K562 (cell line): ENCODE results near the gene PCLAF. TPM values are rescaled to one million over a fixed set of nuclear protein-coding genes. Genes with fewer than 3 reads are reported as not detected.

ENCODE experiments used
- AFF1 ChIP-seq, 2 experiments: fragments of 450-650 bp; IDR thresholded peaks; 2 replicates each; pipeline ENCODE4 v1.6.1; 2018; ENCODE audit warnings: mild to moderate bottlenecking in 2 of 2, low read depth in 1 of 2; ENCODE audit not compliant: partially characterized antibody in 2 of 2
- AFF4 ChIP-seq: sonication (generic); formaldehyde crosslinking; IDR thresholded peaks from 2 replicates; pipeline ENCODE4 v1.8.0; 2023; ENCODE audit warnings: mild to moderate bottlenecking, missing genetic modification reagents
- ARID3A ChIP-seq: IDR thresholded peaks from 2 replicates; pipeline ENCODE4 v1.6.1; 2012; ENCODE audit warnings: low read depth, low read length, improper control_type of control experiment, borderline replicate concordance
- BMI1 ChIP-seq: fragments of 150-350 bp; IDR thresholded peaks from 2 replicates; pipeline ENCODE4 v1.6.1; 2014; ENCODE audit warnings: low read length
- ESRRA ChIP-seq: fragments of 450-650 bp; IDR thresholded peaks from 2 replicates; pipeline ENCODE4 v1.6.1; 2014; ENCODE audit warnings: low read depth, mild to moderate bottlenecking, moderate library complexity, borderline replicate concordance
- FOXK2 ChIP-seq, 2 experiments: fragments of 450-650 bp; IDR thresholded peaks in 1 of 2; conservative IDR thresholded peaks in 1 of 2; 2 replicates each; pipeline ENCODE4 v1.6.1; 2016; ENCODE audit warnings: low read depth in 2 of 2, mild to moderate bottlenecking in 1 of 2
- HSF4 ChIP-seq: fragments of 250-450 bp; sonication (Bioruptor Pico); IDR thresholded peaks from 2 replicates; pipeline ENCODE4 v2.1.2; 2022; ENCODE audit warnings: mild to moderate bottlenecking, moderate library complexity, borderline replicate concordance
- NR1H2 ChIP-seq: sonication (generic); formaldehyde crosslinking; IDR thresholded peaks from 2 replicates; pipeline ENCODE4 v1.4.0; 2020; ENCODE audit warnings: mild to moderate bottlenecking, missing genetic modification reagents
- PKNOX1 ChIP-seq: fragments of 450-650 bp; IDR thresholded peaks from 2 replicates; pipeline ENCODE4 v1.6.1; 2016
- TEAD2 ChIP-seq: fragments of 450-650 bp; IDR thresholded peaks from 2 replicates; pipeline ENCODE4 v1.6.1; 2016; ENCODE audit warnings: missing genetic modification characterization, control low read depth, missing compliant biosample characterization
- TRIM28 ChIP-seq: fragments of 450-650 bp; IDR thresholded peaks from 2 replicates; pipeline ENCODE4 v1.6.1; 2017
- ZBTB7A ChIP-seq: IDR thresholded peaks from 2 replicates; pipeline ENCODE4 v1.6.1; 2011; ENCODE audit warnings: low read depth, mild to moderate bottlenecking, low read length, moderate library complexity, borderline replicate concordance; ENCODE audit not compliant: control insufficient read depth
- ZNF282 ChIP-seq: sonication (generic); formaldehyde crosslinking; IDR thresholded peaks from 2 replicates; pipeline ENCODE4 v1.8.1; 2023; ENCODE audit warnings: missing genetic modification reagents
- ZNF584 ChIP-seq: fragments of 200-800 bp; sonication (Bioruptor generic); IDR thresholded peaks from 2 replicates; pipeline ENCODE4 v1.6.1; 2016; ENCODE audit warnings: low read depth, mild to moderate bottlenecking, missing genetic modification characterization, missing compliant biosample characterization
- polyA plus RNA-seq, 8 experiments: library from polyadenylated mRNA; depleted of rRNA in 4 of 8; stranded (reverse) in 5 of 8; unstranded in 3 of 8; fragments of >200 nt; fragmentation: Nextera tagmentation in 2 of 8; fragmentation: Illumina TruSeq in 1 of 8; extraction: Ambion mirVana in 2 of 8; extraction: Trizol in 1 of 8; gene quantifications; 2 replicates each; pipeline versions ENCODE4 v1.2.1 to v1.2.3, GENCODE V29; 2011 to 2014; ENCODE audit warnings: inconsistent platforms in 1 of 8, missing spikeins in 1 of 8
- total RNA-seq, 7 experiments: library from RNA; depleted of rRNA in 6 of 7; stranded (reverse); fragments of >200 nt in 6 of 7; fragmentation: Illumina TruSeq in 2 of 7; extraction: Trizol in 2 of 7; gene quantifications; 2 replicates each; pipeline versions ENCODE4 v1.2.1 to v1.2.3, GENCODE V29; 2011 to 2021; ENCODE audit warnings: low replicate concordance in 1 of 7

PCLAF gene
- total and polyA plus RNA-seq, 9 of the 15 experiments (the other 6 are each of a cell fraction or from before 2014, with no cell fraction given) = 112 to 881 (median 360) TPM

GRCh38 chr15:64381000-64381751 is at the start of gene PCLAF (continued):
- TF ChIP-seq ARID3A = no peak
- peak; percentile 60; the same call in 1 of the 2 replicates for TF ChIP-seq ZBTB7A
- TF ChIP-seq BMI1 = no peak
- TF ChIP-seq ZNF282 (CRISPR knock-in tag) = no peak
- TF ChIP-seq TEAD2 (tag) = no peak
- TF ChIP-seq FOXK2 (conservative IDR thresholded peaks at IDR 0.05 in 1 of 2, IDR thresholded peaks at IDR 0.05 in 1 of 2; ENCODE audit: low read depth in 2 of 2) = peak; percentile 66 to 78; a peak in 2 of 4 replicates
- no peak for TF ChIP-seq AFF4 (CRISPR knock-in tag)
- TF ChIP-seq NR1H2 (CRISPR knock-in tag) = no peak
- peak; percentile 52; the same call in 1 of the 2 replicates for TF ChIP-seq ESRRA
- TF ChIP-seq ZNF584 = no peak
- peak; percentile 99 for TF ChIP-seq PKNOX1
- no peak; the same call in 1 of the 2 replicates for TF ChIP-seq TRIM28
- TF ChIP-seq AFF1 (IDR thresholded peaks at IDR 0.05; ENCODE audit: low read depth in 1 of 2, partially characterized antibody in 2 of 2) = peak in 1 of 2 experiments; percentile 64
- TF ChIP-seq HSF4 = no peak; the same call in 1 of the 2 replicates
